ENCODE measurements around the gene REPIN1. TPM values are rescaled to one million over a fixed set of nuclear protein-coding genes. Genes with fewer than 3 reads are reported as not detected.

REPIN1 gene
- total RNA-seq, 1 experiment from 2014 or later = 124 TPM

DNA sequence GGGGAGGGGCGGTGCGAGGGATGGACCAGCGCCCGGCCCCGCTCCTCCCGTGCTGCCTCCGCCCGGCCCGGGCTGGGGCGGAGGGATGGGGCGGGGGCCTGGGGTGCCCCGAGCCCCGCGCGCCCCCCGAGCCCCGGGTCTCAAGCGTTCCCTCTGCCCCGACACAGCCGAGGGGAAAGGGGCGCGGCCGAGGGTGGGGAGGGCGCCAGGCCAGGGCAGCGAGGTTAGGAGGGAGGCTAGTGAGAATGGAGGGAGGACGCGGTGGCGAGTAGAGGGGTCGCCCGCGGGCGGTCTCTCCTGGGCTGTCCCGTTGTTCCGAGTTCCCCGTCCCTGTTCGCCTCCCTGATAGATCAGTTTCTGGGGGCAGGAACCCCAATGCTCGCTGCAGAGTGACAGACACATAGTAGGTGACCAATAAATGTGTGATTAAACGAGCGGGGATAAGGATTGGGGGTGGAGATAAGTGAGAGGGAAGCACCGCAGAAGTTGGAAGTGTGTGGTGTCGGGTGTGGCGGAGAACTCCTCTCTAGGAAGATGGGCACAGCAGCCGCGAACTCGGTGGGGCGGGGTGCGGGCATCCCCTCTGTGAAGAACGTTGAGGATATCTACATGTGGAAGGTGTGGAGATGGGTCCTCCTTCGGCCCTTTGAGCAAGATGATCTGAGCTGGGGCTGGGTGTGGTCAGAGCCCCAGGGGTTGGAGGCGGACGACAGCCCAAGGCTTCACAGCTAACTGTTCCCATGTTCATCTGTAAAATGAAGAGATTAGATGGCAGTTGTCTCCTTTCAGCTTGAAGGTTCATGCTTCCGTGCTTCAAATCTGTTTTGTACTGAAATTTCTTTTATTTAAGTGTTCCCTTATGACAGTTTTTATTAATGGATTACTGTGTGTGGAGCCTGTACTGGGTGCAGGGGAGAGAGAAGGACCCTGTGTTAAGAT lies 11.1 kb downstream of the REPIN1 start:
- no TSS peak for BruUV-seq (replicated peaks)
- Histone ChIP-seq H4K20me1 (ENCODE audit: low read length) (no peaks in the 10 kb centered on the region), H3K9me2 (replicated peaks; ENCODE audit: low read length) (no peaks in the 10 kb centered on the region), H3K4me2 (ENCODE audit: low read length) (peak overlapping the region; percentile 91), H3K4me3 (ENCODE audit: low read length) (peak overlapping the region; percentile 89), H3K27me3 (ENCODE audit: low read length) (no peaks in the 10 kb centered on the region), H3K79me2 (ENCODE audit: low read length) (no peaks in the 10 kb centered on the region), H2AFZ (ENCODE audit: low read length) (peak overlapping the region; percentile 81), H3K9ac (ENCODE audit: low read length) (peak overlapping the region; percentile 77), H3K36me3 (ENCODE audit: low read depth, low read length) (no peaks in the 10 kb centered on the region), H3K4me1 (ENCODE audit: insufficient read depth, low read length) (peaks cover 18% of the 10 kb centered on the region), H3K27ac (ENCODE audit: low read length) (no peak overlapping the region), H3F3A (ENCODE audit: low read length, unreplicated experiment) (peaks cover 5% of the 10 kb centered on the region), H3K9me3 (ENCODE audit: low read length) (no peaks in the 10 kb centered on the region)
- no peak for TF ChIP-seq EZH2 (IDR thresholded peaks at IDR 0.05; ENCODE audit: low read length, unreplicated experiment)
- CTCF ChIA-PET = no interaction called here
- DNase-seq (peak; percentile 22), ATAC-seq (peak; percentile 5)
- POLR2A ChIA-PET (ENCODE audit: unreplicated experiment) = no interaction called here
- intact Hi-C loops (cut with micrococcal nuclease) = loop anchor here (1.0 to 5.0 kb wide), 5 partner anchors 11 to 57 kb away; partner anchors contain the start of genes ACTR3C and LRRC61

DNA sequence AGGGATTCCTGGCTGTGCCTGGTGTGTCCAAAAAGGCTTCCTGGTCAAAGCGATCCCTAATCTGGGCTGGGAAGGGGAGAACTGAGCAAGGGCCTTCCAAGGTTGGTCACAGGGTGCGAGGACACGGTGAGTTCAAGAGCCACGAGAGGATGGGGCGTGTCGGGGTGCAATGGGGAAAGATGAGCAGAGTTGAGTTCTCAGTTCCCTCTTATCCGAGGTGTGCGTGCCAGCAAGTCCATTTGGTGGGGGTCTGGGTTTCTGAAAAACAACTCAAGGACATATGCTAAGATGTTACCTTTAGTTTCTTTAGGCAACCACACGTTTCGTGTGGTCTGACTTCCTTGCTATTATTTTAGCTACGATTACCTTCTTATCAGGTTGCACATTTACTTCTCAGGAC lies 11.8 kb downstream of the REPIN1 start:
- H3K27ac ChIP-seq (ENCODE audit: low read length) = no peak overlapping the region
- ChIA-PET POLR2A (ENCODE audit: unreplicated experiment) (no interaction called here), CTCF (no interaction called here)

DNA sequence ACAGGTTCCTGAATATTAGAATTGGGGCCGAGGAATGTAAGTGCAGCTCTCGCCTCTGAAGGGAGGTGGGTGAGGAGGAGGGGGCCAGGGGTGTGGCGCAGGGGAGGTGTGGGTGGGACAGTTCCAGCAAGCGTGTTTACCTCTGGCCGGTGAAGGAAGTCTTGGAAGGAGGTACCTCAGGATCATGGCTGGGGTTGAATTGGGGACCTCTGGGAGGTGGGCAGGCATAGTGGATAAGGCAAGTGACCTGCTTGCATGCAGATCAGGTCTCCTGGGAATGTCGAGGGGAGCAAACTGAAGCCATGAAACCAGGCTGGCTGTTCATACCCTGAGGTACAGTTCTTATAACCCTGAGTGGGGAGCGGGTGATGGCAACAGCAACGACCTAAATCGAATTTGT lies 12.5 kb downstream of the REPIN1 start:
- no peak for DNase-seq

More for the DNA sequence above, 11.8 kb downstream of the REPIN1 start:
- Histone ChIP-seq H3K9ac (ENCODE audit: low read length) (no peak overlapping the region), H3K4me2 (ENCODE audit: low read length) (peak overlapping the region; percentile 91), H3K79me2 (ENCODE audit: low read length) (no peaks in the 10 kb centered on the region), H3F3A (ENCODE audit: low read length, unreplicated experiment) (peaks cover 5% of the 10 kb centered on the region), H3K4me3 (ENCODE audit: low read length) (peak overlapping the region; percentile 89; the same call in 1 of the 2 replicates), H3K36me3 (ENCODE audit: low read depth, low read length) (no peaks in the 10 kb centered on the region), H4K20me1 (ENCODE audit: low read length) (no peaks in the 10 kb centered on the region), H2AFZ (ENCODE audit: low read length) (no peak overlapping the region), H3K27me3 (ENCODE audit: low read length) (no peaks in the 10 kb centered on the region), H3K9me2 (replicated peaks; ENCODE audit: low read length) (no peaks in the 10 kb centered on the region), H3K4me1 (ENCODE audit: insufficient read depth, low read length) (peaks cover 18% of the 10 kb centered on the region), H3K9me3 (ENCODE audit: low read length) (no peaks in the 10 kb centered on the region)
- DNase-seq (no peak), ATAC-seq (no peak)
- no TSS peak for BruUV-seq (replicated peaks)
- TF ChIP-seq EZH2 (IDR thresholded peaks at IDR 0.05; ENCODE audit: low read length, unreplicated experiment) = no peak
- TF ChIP-seq, protein P1, sequence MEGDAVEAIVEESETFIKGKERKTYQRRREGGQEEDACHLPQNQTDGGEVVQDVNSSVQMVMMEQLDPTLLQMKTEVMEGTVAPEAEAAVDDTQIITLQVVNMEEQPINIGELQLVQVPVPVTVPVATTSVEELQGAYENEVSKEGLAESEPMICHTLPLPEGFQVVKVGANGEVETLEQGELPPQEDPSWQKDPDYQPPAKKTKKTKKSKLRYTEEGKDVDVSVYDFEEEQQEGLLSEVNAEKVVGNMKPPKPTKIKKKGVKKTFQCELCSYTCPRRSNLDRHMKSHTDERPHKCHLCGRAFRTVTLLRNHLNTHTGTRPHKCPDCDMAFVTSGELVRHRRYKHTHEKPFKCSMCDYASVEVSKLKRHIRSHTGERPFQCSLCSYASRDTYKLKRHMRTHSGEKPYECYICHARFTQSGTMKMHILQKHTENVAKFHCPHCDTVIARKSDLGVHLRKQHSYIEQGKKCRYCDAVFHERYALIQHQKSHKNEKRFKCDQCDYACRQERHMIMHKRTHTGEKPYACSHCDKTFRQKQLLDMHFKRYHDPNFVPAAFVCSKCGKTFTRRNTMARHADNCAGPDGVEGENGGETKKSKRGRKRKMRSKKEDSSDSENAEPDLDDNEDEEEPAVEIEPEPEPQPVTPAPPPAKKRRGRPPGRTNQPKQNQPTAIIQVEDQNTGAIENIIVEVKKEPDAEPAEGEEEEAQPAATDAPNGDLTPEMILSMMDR (conservative IDR thresholded peaks at IDR 0.05; ENCODE audit: low read depth, low read length) = no peak
- TF ChIP-seq EZH2phosphoT487 (IDR thresholded peaks at IDR 0.05; ENCODE audit: borderline replicate concordance, low read length) = no peak
- intact Hi-C loops (cut with micrococcal nuclease) = loop anchor here (1.0 kb wide), 1 partner anchor 20 kb away; no protein-coding TSS in a partner anchor

More for the DNA sequence above, 12.5 kb downstream of the REPIN1 start:
- no peaks in the 10 kb centered on the region for H4K20me1 ChIP-seq (ENCODE audit: low read length)
- no peak overlapping the region for H3K4me3 ChIP-seq (ENCODE audit: low read length)
- H3K27me3 ChIP-seq (ENCODE audit: low read length) = no peaks in the 10 kb centered on the region
- no TSS peak for BruUV-seq (replicated peaks)
- no peak overlapping the region for H2AFZ ChIP-seq (ENCODE audit: low read length)
- no peaks in the 10 kb centered on the region for H3K9me2 ChIP-seq (replicated peaks; ENCODE audit: low read length)
- no peak for TF ChIP-seq EZH2phosphoT487 (IDR thresholded peaks at IDR 0.05; ENCODE audit: borderline replicate concordance, low read length)
- TF ChIP-seq EZH2 (IDR thresholded peaks at IDR 0.05; ENCODE audit: low read length, unreplicated experiment) = no peak
- TF ChIP-seq, protein P1 (conservative IDR thresholded peaks at IDR 0.05; ENCODE audit: low read depth, low read length) = no peak
- peaks cover 18% of the 10 kb centered on the region for H3K4me1 ChIP-seq (ENCODE audit: insufficient read depth, low read length)
- H3K27ac ChIP-seq (ENCODE audit: low read length) = no peak overlapping the region
- intact Hi-C loops (cut with micrococcal nuclease) = no loop called here
- no peaks in the 10 kb centered on the region for H3K79me2 ChIP-seq (ENCODE audit: low read length)
- no peak overlapping the region for H3K4me2 ChIP-seq (ENCODE audit: low read length)
- CTCF ChIA-PET = no interaction called here
- H3K9me3 ChIP-seq (ENCODE audit: low read length) = no peaks in the 10 kb centered on the region
- ATAC-seq = no peak
- POLR2A ChIA-PET (ENCODE audit: unreplicated experiment) = no interaction called here
- H3K36me3 ChIP-seq (ENCODE audit: low read depth, low read length) = no peaks in the 10 kb centered on the region
- H3K9ac ChIP-seq (ENCODE audit: low read length) = no peak overlapping the region
- H3F3A ChIP-seq (ENCODE audit: low read length, unreplicated experiment) = peaks cover 5% of the 10 kb centered on the region
